ENCODE measurements around the gene PLXDC1. TPM values are rescaled to one million over a fixed set of nuclear protein-coding genes. Genes with fewer than 3 reads are reported as not detected.
"Not testable (repeated sequence)": the region's sequence is repeated elsewhere in the genome, so short reads cannot be mapped to it uniquely, and the experiment has no call there.

Gene PLXDC1
- total RNA-seq, 4 donors from 2014 or later: 3.3 to 45.1 (median 21.5) TPM

DNA sequence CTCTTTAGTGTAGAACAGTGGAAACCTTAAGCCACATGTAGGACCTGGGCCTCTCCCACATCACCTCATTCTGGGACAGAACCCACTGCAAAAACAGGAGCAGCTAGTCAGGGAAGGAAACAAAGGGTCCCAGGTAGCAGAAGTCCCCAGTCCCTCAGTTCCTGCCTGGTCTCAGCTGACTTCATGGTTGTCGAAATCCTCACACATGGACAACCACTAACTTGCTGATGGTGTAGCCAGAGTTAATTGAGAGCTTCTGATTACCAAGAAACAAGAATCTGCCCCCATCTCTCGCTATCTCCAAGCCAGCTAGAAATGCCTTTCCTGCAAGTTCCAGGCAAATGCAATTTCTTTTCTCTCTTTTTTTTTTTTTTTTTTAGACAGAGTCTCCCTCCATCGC, 18.1 kb upstream of the PLXDC1 start:
- H3K27ac ChIP-seq: no peak overlapping the region

DNA sequence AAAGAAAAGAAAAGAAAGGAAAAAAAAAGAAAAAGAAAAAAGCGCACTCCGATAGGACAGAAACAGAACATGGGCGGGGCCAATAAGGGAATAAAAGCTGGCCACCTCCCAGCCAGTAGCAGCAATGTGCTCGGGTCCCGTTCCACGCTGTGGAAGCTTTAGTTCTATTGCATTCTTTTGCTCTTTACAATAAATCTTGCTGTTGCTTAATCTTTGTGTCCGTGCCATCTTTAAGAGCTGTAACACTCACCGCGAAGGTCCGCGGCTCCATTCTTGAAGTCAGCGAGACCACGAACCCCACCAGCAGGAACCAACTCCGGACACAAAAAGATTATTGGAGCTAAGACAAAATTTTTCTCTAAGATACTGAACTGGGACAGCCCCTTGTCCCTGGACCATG, 17.7 kb upstream of the PLXDC1 start:
- DNase-seq: no peak
- intact Hi-C loops (cut with DNase I; ENCODE audit: low total_unique reads): no loop called here

More for the DNA sequence above, 18.1 kb upstream of the PLXDC1 start:
- no peaks in the 10 kb centered on the region for H3K36me3 ChIP-seq
- no peak overlapping the region for H3K4me3 ChIP-seq
- no peaks in the 10 kb centered on the region for H3K27me3 ChIP-seq
- TF ChIP-seq, protein P1, sequence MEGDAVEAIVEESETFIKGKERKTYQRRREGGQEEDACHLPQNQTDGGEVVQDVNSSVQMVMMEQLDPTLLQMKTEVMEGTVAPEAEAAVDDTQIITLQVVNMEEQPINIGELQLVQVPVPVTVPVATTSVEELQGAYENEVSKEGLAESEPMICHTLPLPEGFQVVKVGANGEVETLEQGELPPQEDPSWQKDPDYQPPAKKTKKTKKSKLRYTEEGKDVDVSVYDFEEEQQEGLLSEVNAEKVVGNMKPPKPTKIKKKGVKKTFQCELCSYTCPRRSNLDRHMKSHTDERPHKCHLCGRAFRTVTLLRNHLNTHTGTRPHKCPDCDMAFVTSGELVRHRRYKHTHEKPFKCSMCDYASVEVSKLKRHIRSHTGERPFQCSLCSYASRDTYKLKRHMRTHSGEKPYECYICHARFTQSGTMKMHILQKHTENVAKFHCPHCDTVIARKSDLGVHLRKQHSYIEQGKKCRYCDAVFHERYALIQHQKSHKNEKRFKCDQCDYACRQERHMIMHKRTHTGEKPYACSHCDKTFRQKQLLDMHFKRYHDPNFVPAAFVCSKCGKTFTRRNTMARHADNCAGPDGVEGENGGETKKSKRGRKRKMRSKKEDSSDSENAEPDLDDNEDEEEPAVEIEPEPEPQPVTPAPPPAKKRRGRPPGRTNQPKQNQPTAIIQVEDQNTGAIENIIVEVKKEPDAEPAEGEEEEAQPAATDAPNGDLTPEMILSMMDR (IDR thresholded peaks at IDR 0.05): no peak
- no peak for TF ChIP-seq POLR2A (IDR thresholded peaks at IDR 0.05)
- intact Hi-C loops (cut with DNase I; ENCODE audit: low total_unique reads): no loop called here
- no peaks in the 10 kb centered on the region for H3K4me1 ChIP-seq
- no peak for DNase-seq
- H3K9me3 ChIP-seq: no peaks in the 10 kb centered on the region

DNA sequence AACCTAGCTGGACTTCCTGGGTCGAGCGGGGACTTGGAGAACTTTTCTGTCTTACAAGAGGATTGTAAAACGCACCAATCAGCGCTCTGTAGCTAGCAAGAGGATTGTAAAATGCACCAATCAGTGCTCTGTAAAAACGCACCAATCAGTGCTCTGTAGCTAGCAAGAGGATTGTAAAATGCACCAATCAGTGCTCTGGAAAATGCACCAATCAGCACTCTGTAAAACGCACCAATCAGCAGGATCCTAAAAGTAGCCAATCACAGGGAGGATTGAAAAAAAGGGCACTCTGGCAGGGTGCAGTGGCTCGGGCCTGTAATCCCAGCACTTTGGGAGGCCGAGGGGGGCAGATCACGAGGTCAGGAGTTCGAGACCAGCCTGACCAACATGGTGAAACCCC, 17.1 kb upstream of the PLXDC1 start:
- H3K27me3 ChIP-seq; H3K27ac ChIP-seq; intact Hi-C loops (cut with DNase I; ENCODE audit: low total_unique reads); H3K36me3 ChIP-seq; DNase-seq; H3K4me3 ChIP-seq; H3K9me3 ChIP-seq; H3K4me1 ChIP-seq: not testable (repeated sequence)

More for the DNA sequence above, 17.7 kb upstream of the PLXDC1 start:
- TF ChIP-seq, protein P1 (IDR thresholded peaks at IDR 0.05): no peak
- no peak for TF ChIP-seq POLR2A (IDR thresholded peaks at IDR 0.05)
- Histone ChIP-seq H3K27me3 (no peaks in the 10 kb centered on the region), H3K4me1 (no peaks in the 10 kb centered on the region), H3K36me3 (no peaks in the 10 kb centered on the region), H3K27ac (no peak overlapping the region), H3K9me3 (no peaks in the 10 kb centered on the region), H3K4me3 (no peak overlapping the region)

DNA sequence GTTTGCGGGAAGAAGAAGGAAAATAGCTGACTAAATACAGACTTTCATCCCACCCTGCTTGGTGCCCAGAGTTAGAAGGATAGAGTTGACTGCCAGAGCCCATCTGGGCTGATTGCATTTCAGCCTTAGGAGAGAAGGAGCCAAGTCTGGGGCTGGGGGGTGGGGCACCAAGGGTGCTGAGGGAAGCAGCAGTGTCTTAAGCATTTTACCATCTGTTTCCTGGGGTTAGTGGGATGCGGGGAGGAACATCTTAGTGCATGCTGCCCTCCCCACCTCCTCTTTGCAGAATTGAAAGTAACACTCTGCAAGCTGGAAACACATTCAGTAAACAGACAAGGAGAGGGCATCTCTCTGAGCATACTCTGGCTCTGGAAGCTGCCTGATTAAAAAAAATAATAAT, 16.0 kb upstream of the PLXDC1 start:
- Histone ChIP-seq H3K27ac (no peak overlapping the region), H3K4me3 (no peak overlapping the region), H3K4me1 (no peaks in the 10 kb centered on the region), H3K27me3 (no peaks in the 10 kb centered on the region), H3K9me3 (no peaks in the 10 kb centered on the region), H3K36me3 (no peaks in the 10 kb centered on the region)
- intact Hi-C loops (cut with DNase I; ENCODE audit: low total_unique reads): no loop called here
- TF ChIP-seq, protein P1 (IDR thresholded peaks at IDR 0.05): no peak
- no peak for TF ChIP-seq POLR2A (IDR thresholded peaks at IDR 0.05)
- no peak for DNase-seq

DNA sequence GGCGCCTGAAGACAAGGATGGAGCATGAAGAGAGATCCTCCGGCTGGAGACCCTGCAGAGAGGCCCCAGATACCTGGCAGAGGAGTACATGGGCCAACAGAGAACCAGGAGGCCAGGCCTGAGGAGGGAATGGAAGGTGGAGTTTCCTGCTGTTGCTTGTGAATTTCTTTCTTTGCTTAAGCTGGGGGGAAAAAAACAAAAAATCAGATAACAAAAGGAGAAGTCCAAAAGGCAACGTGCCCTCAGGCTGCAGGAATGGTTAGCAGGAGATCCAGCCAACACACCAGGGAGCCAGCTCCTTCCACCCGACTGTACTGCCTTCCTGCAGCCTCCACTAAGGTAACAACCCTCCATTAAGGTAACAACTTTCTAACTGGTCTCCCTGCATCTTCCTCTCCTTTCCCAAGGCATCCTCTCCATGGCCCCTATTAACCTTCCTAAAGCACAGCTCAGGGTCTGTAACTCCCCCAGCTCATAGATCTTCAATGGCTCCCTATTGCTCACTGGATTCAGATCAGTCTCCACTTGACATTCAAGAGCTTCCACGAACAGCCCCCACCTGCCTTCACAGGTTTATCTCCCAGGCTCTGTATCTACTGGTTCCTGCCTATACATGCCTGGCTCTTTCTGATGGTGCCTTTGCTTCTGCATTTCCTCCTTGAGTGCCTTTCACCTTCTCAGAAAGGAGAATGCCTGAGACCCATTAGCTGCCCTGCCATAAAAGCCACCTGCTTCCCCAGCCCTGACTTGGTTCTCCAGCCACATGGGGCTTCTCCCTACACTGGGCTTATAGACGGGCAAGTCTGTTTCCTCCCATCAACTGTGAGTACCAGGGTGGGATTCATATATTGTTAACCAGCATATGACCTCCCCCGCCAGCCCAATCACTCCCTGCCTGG, 15.2 kb upstream of the PLXDC1 start:
- no peaks in the 10 kb centered on the region for H3K36me3 ChIP-seq
- H3K4me1 ChIP-seq: no peaks in the 10 kb centered on the region
- no peak overlapping the region for H3K27ac ChIP-seq
- no peaks in the 10 kb centered on the region for H3K27me3 ChIP-seq
- TF ChIP-seq, protein P1 (IDR thresholded peaks at IDR 0.05): no peak
- no peak for TF ChIP-seq POLR2A (IDR thresholded peaks at IDR 0.05)
- intact Hi-C loops (cut with DNase I; ENCODE audit: low total_unique reads): no loop called here
- no peak for DNase-seq
- no peaks in the 10 kb centered on the region for H3K9me3 ChIP-seq
- no peak overlapping the region for H3K4me3 ChIP-seq

Measured in uterus (tissue), 4 donors.